WTC11 (cell line): Measurements from ENCODE around the gene PDIA6. TPM values are rescaled to one million over a fixed set of nuclear protein-coding genes. Genes with fewer than 3 reads are reported as not detected.

Source experiments
- ATAC-seq: fragments of 200-7000 bp; cut with Tn5 transposase; 2 replicates; pipeline ENCODE4 v1.10.0; 2021; ENCODE audit warnings: mild to moderate bottlenecking, moderate library complexity
- CTCF ChIA-PET: fragments of 300-600 bp; sonication (Branson Sonifier 250); formaldehyde crosslinking; loops from one replicate; lab custom pipeline; 2021; ENCODE audit warnings: antibody characterized with exemption; lab: Charles Lee
- POLR2A ChIA-PET: fragments of 350-600 bp; sonication (Branson Sonifier 250); formaldehyde crosslinking; loops from one replicate; lab custom pipeline; 2021; ENCODE audit warnings: antibody characterized with exemption; lab: Charles Lee
- DNase-seq: peaks from one replicate; pipeline ENCODE4 v3.0.0; 2021; ENCODE audit warnings: low spot score
- H3K27ac Mint-ChIP-seq: 2 replicates; pipeline ENCODE4 v1.8.0; 2021; ENCODE audit warnings: mixed read lengths
- H3K27me3 Mint-ChIP-seq: 2 replicates; pipeline ENCODE4 v1.8.0; 2021; ENCODE audit warnings: low read depth, mild to moderate bottlenecking, moderate library complexity, mixed read lengths
- H3K36me3 Mint-ChIP-seq: 2 replicates; pipeline ENCODE4 v1.8.0; 2021; ENCODE audit warnings: mixed read lengths
- H3K4me1 Mint-ChIP-seq: 2 replicates; pipeline ENCODE4 v1.8.0; 2022; ENCODE audit warnings: mixed read lengths
- H3K4me3 Mint-ChIP-seq: 2 replicates; pipeline ENCODE4 v1.8.0; 2021; ENCODE audit warnings: mild to moderate bottlenecking, moderate library complexity, mixed read lengths
- H3K9me3 Mint-ChIP-seq: 2 replicates; pipeline ENCODE4 v1.8.0; 2021; ENCODE audit warnings: mixed read lengths
- ATF3 ChIP-seq: sonication (generic); formaldehyde crosslinking; conservative IDR thresholded peaks from 2 replicates; pipeline ENCODE4 v1.8.1; 2022; ENCODE audit warnings: mild to moderate bottlenecking, missing genetic modification reagents
- CBFB ChIP-seq: sonication (generic); formaldehyde crosslinking; IDR thresholded peaks from 2 replicates; pipeline ENCODE4 v1.8.1; 2022; ENCODE audit warnings: mild to moderate bottlenecking, low read depth, missing genetic modification reagents
- EMX1 ChIP-seq: fragments of 250-450 bp; sonication (Bioruptor Pico); IDR thresholded peaks from 2 replicates; pipeline ENCODE4 v1.8.0; 2021; ENCODE audit warnings: mild to moderate bottlenecking
- ETV6 ChIP-seq: sonication (generic); formaldehyde crosslinking; IDR thresholded peaks from 2 replicates; pipeline ENCODE4 v1.8.1; 2022; ENCODE audit warnings: mild to moderate bottlenecking, missing genetic modification reagents
- FOXK1 ChIP-seq: sonication (generic); formaldehyde crosslinking; IDR thresholded peaks from 2 replicates; pipeline ENCODE4 v1.8.0; 2022; ENCODE audit warnings: mild to moderate bottlenecking, moderate library complexity, missing genetic modification reagents
- GTF2I ChIP-seq: fragments of 250-450 bp; sonication (Bioruptor Pico); conservative IDR thresholded peaks from 2 replicates; pipeline ENCODE4 v1.4.0; 2021; ENCODE audit warnings: mild to moderate bottlenecking
- MXD4 ChIP-seq: fragments of 250-450 bp; sonication (Bioruptor Pico); IDR thresholded peaks from 2 replicates; pipeline ENCODE4 v1.8.0; 2021; ENCODE audit warnings: mild to moderate bottlenecking, moderate library complexity, borderline replicate concordance
- NFYB ChIP-seq: sonication (generic); formaldehyde crosslinking; conservative IDR thresholded peaks from 2 replicates; pipeline ENCODE4 v1.8.0; 2022; ENCODE audit warnings: low read depth, missing genetic modification reagents
- SMAD4 ChIP-seq: sonication (generic); formaldehyde crosslinking; IDR thresholded peaks from 2 replicates; pipeline ENCODE4 v1.8.0; 2022; ENCODE audit warnings: mild to moderate bottlenecking, missing genetic modification reagents
- SOX15 ChIP-seq: fragments of 250-450 bp; sonication (Bioruptor Pico); IDR thresholded peaks from 2 replicates; pipeline ENCODE4 v1.9.0; 2021; ENCODE audit warnings: mild to moderate bottlenecking
- TEAD1 ChIP-seq: sonication (generic); formaldehyde crosslinking; IDR thresholded peaks from 2 replicates; pipeline ENCODE4 v1.8.0; 2022; ENCODE audit warnings: mild to moderate bottlenecking, missing genetic modification reagents
- ZNF219 ChIP-seq: sonication (generic); formaldehyde crosslinking; IDR thresholded peaks from 2 replicates; pipeline ENCODE4 v1.8.0; 2023; ENCODE audit warnings: missing genetic modification reagents, mild to moderate bottlenecking, borderline replicate concordance
- ZNF281 ChIP-seq: sonication (generic); formaldehyde crosslinking; IDR thresholded peaks from 2 replicates; pipeline ENCODE4 v1.8.0; 2023; ENCODE audit warnings: mild to moderate bottlenecking, missing genetic modification reagents
- ZNF396 ChIP-seq: fragments of 250-450 bp; sonication (Bioruptor Pico); IDR thresholded peaks from 2 replicates; pipeline ENCODE4 v1.8.0; 2021; ENCODE audit warnings: mild to moderate bottlenecking, moderate library complexity, borderline replicate concordance
- ZNF423 ChIP-seq: fragments of 250-450 bp; sonication (Bioruptor Pico); IDR thresholded peaks from 2 replicates; pipeline ENCODE4 v2.1.2; 2022; ENCODE audit warnings: mild to moderate bottlenecking, moderate library complexity
- total RNA-seq: library from RNA; stranded (reverse); gene quantifications from 3 replicates; pipeline ENCODE4 v1.2.3, GENCODE V29; 2021
- TF ChIP-seq, protein P1 (sequence below): fragments of 250-450 bp; sonication (Bioruptor Pico); IDR thresholded peaks from 2 replicates; pipeline ENCODE4 v2.1.2; 2022; ENCODE audit warnings: mild to moderate bottlenecking, moderate library complexity
- TF ChIP-seq, protein P2 (sequence below): sonication (generic); formaldehyde crosslinking; IDR thresholded peaks from 2 replicates; pipeline ENCODE4 v1.8.1; 2023; ENCODE audit warnings: mild to moderate bottlenecking, missing genetic modification reagents, moderate library complexity
- TF ChIP-seq, protein P3 (sequence below): sonication (generic); formaldehyde crosslinking; IDR thresholded peaks from 2 replicates; pipeline ENCODE4 v1.8.1; 2023; ENCODE audit warnings: mild to moderate bottlenecking, missing genetic modification reagents, moderate library complexity
- TF ChIP-seq, protein P4 (sequence below): sonication (generic); formaldehyde crosslinking; IDR thresholded peaks from 2 replicates; pipeline ENCODE4 v1.8.1; 2022; ENCODE audit warnings: mild to moderate bottlenecking, moderate library complexity, missing genetic modification reagents
- TF ChIP-seq, protein P5 (sequence below): sonication (generic); formaldehyde crosslinking; IDR thresholded peaks from 2 replicates; pipeline ENCODE4 v1.8.1; 2022; ENCODE audit warnings: mild to moderate bottlenecking, missing genetic modification reagents, moderate library complexity, borderline replicate concordance

PDIA6 gene
- total RNA-seq, 1 experiment from 2014 or later: 331 TPM

GRCh38 chr2:10845640-10846039 is 33.1 kb upstream of the PDIA6 start:
- ATAC-seq (no peak), DNase-seq (no peak)
- CTCF ChIA-PET: interaction anchor here (1.0 to 1.7 kb wide), 2 partner anchors 10 to 13 kb away, joined by 6 read pairs; no protein-coding TSS in a partner anchor
- H3K4me3 Mint-ChIP-seq: no peak overlapping the region
- H3K9me3 Mint-ChIP-seq: peaks cover 16% of the 10 kb centered on the region
- H3K36me3 Mint-ChIP-seq: peaks cover 12% of the 10 kb centered on the region
- peaks cover 12% of the 10 kb centered on the region for H3K4me1 Mint-ChIP-seq
- TF ChIP-seq CBFB (CRISPR knock-in tag) (no peak), ZNF396 (CRISPR knock-in tag) (no peak), GTF2I (CRISPR knock-in tag) (no peak), FOXK1 (CRISPR knock-in tag) (no peak), EMX1 (CRISPR knock-in tag) (no peak), ZNF281 (no peak), SOX15 (no peak), ZNF219 (CRISPR knock-in tag) (no peak), SMAD4 (CRISPR knock-in tag) (no peak)
- TF ChIP-seq, protein P1, sequence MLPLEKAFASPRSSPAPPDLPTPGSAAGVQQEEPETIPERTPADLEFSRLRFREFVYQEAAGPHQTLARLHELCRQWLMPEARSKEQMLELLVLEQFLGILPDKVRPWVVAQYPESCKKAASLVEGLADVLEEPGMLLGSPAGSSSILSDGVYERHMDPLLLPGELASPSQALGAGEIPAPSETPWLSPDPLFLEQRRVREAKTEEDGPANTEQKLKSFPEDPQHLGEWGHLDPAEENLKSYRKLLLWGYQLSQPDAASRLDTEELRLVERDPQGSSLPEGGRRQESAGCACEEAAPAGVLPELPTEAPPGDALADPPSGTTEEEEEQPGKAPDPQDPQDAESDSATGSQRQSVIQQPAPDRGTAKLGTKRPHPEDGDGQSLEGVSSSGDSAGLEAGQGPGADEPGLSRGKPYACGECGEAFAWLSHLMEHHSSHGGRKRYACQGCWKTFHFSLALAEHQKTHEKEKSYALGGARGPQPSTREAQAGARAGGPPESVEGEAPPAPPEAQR (CRISPR knock-in tag): no peak
- TF ChIP-seq, protein P2, sequence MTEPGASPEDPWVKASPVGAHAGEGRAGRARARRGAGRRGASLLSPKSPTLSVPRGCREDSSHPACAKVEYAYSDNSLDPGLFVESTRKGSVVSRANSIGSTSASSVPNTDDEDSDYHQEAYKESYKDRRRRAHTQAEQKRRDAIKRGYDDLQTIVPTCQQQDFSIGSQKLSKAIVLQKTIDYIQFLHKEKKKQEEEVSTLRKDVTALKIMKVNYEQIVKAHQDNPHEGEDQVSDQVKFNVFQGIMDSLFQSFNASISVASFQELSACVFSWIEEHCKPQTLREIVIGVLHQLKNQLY (CRISPR knock-in tag): no peak
- H3K27me3 Mint-ChIP-seq: peaks cover 5% of the 10 kb centered on the region; the same call in 1 of the 2 replicates
- H3K27ac Mint-ChIP-seq: no peak overlapping the region
- POLR2A ChIA-PET: no interaction called here

GRCh38 chr2:10844097-10844496 is 31.5 kb upstream of the PDIA6 start:
- Mint-ChIP-seq H3K27me3 (peaks cover 6% of the 10 kb centered on the region; the same call in 1 of the 2 replicates), H3K4me1 (peaks cover 12% of the 10 kb centered on the region)
- peak; percentile 99 for ATAC-seq
- no peak for TF ChIP-seq ZNF423 (CRISPR knock-in tag)
- TF ChIP-seq, protein P1 (CRISPR knock-in tag): no peak
- TF ChIP-seq, protein P3, sequence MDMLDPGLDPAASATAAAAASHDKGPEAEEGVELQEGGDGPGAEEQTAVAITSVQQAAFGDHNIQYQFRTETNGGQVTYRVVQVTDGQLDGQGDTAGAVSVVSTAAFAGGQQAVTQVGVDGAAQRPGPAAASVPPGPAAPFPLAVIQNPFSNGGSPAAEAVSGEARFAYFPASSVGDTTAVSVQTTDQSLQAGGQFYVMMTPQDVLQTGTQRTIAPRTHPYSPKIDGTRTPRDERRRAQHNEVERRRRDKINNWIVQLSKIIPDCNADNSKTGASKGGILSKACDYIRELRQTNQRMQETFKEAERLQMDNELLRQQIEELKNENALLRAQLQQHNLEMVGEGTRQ (CRISPR knock-in tag): no peak
- no peak for TF ChIP-seq NFYB (CRISPR knock-in tag)
- TF ChIP-seq, all 79 proteins: peak for 0
- H3K9me3 Mint-ChIP-seq: peaks cover 25% of the 10 kb centered on the region
- no peak overlapping the region for H3K27ac Mint-ChIP-seq
- ChIA-PET POLR2A (no interaction called here), CTCF (interaction anchor here (0.7 to 4.3 kb wide), 13 partner anchors 8 to 288 kb away, joined by 3 to 50 read pairs (median 5); partner anchors contain the start of gene KCNF1)
- H3K36me3 Mint-ChIP-seq: peaks cover 12% of the 10 kb centered on the region
- DNase-seq: peak; percentile 65
- H3K4me3 Mint-ChIP-seq: no peak overlapping the region

- peaks cover 25% of the 10 kb centered on the region for H3K9me3 Mint-ChIP-seq
- peaks cover 8% of the 10 kb centered on the region for H3K27me3 Mint-ChIP-seq
- peaks cover 12% of the 10 kb centered on the region for H3K4me1 Mint-ChIP-seq
- no peak overlapping the region for H3K27ac Mint-ChIP-seq
- ChIA-PET POLR2A (no interaction called here), CTCF (interaction anchor here (0.8 to 4.3 kb wide), 3 partner anchors 11 to 287 kb away, joined by 3 to 50 read pairs (median 5); no protein-coding TSS in a partner anchor)
- DNase-seq (no peak), ATAC-seq (no peak)
- no peak overlapping the region for H3K4me3 Mint-ChIP-seq
- H3K36me3 Mint-ChIP-seq: peaks cover 12% of the 10 kb centered on the region
- TF ChIP-seq ETV6 (no peak), MXD4 (CRISPR knock-in tag) (no peak), TEAD1 (no peak), ATF3 (CRISPR knock-in tag) (no peak)
- TF ChIP-seq, protein P4, sequence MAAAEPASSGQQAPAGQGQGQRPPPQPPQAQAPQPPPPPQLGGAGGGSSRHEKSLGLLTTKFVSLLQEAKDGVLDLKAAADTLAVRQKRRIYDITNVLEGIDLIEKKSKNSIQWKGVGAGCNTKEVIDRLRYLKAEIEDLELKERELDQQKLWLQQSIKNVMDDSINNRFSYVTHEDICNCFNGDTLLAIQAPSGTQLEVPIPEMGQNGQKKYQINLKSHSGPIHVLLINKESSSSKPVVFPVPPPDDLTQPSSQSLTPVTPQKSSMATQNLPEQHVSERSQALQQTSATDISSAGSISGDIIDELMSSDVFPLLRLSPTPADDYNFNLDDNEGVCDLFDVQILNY (CRISPR knock-in tag): no peak
- TF ChIP-seq, protein P5, sequence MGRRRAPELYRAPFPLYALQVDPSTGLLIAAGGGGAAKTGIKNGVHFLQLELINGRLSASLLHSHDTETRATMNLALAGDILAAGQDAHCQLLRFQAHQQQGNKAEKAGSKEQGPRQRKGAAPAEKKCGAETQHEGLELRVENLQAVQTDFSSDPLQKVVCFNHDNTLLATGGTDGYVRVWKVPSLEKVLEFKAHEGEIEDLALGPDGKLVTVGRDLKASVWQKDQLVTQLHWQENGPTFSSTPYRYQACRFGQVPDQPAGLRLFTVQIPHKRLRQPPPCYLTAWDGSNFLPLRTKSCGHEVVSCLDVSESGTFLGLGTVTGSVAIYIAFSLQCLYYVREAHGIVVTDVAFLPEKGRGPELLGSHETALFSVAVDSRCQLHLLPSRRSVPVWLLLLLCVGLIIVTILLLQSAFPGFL (CRISPR knock-in tag): no peak
Observed at GRCh38 chr2:10842506-10842905, 29.9 kb upstream of the PDIA6 start.
